ENCODE results near the gene ADRA1B. TPM values are rescaled to one million over a fixed set of nuclear protein-coding genes. Genes with fewer than 3 reads are reported as not detected.
A peak's percentile ranks its signal among the peaks of the same experiment; 100 is the strongest.

Gene ADRA1B
- total RNA-seq, 4 donors from 2014 or later, result under 0.01 to 5.2 (median 1.2) TPM; not detected in 1

DNA sequence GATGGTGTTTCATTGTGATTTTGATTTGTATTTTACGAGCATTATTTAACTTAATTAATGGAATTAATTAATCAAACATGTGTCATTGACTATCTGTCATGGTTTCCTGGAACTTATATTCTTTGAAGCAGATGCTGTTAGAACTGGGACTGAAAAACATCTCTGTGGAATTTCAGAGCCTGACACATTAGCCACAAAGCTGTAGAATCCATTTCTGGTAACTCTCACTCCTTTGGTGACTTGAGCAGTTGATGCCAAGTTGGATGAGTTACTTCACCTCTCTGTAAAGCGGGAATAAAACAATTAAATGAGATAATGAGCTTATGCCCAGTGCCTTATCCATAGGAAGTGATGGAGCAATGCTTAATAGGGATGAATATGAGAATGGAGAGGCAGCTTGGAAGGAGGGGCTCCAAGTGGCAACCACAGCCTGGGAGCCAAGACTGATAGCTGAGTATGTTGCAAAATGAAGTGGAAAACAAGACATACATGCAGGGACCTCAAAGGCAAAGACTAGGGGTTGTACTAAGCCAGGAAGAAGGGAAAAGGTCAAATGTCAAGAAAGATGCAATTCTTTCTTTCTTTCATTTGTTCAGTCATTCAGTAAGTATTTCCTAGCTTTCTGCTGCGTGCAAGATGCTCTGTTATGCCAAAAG is 23.1 kb upstream of the ADRA1B start:
- peak overlapping the region in 1 of 2 donors; percentile 61 for H3K27ac ChIP-seq
- TF ChIP-seq, protein P1, sequence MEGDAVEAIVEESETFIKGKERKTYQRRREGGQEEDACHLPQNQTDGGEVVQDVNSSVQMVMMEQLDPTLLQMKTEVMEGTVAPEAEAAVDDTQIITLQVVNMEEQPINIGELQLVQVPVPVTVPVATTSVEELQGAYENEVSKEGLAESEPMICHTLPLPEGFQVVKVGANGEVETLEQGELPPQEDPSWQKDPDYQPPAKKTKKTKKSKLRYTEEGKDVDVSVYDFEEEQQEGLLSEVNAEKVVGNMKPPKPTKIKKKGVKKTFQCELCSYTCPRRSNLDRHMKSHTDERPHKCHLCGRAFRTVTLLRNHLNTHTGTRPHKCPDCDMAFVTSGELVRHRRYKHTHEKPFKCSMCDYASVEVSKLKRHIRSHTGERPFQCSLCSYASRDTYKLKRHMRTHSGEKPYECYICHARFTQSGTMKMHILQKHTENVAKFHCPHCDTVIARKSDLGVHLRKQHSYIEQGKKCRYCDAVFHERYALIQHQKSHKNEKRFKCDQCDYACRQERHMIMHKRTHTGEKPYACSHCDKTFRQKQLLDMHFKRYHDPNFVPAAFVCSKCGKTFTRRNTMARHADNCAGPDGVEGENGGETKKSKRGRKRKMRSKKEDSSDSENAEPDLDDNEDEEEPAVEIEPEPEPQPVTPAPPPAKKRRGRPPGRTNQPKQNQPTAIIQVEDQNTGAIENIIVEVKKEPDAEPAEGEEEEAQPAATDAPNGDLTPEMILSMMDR (IDR thresholded peaks at IDR 0.05), result no peak
- TF ChIP-seq POLR2A (IDR thresholded peaks at IDR 0.05), result no peak
- no peak overlapping the region for H3K4me3 ChIP-seq
- intact Hi-C loops (cut with DNase I; ENCODE audit: low total_unique reads), result no loop called here
- H3K27me3 ChIP-seq, result no peaks in the 10 kb centered on the region
- H3K9me3 ChIP-seq, result no peaks in the 10 kb centered on the region
- no peaks in the 10 kb centered on the region for H3K4me1 ChIP-seq
- H3K36me3 ChIP-seq, result no peaks in the 10 kb centered on the region
- DNase-seq, result no peak

DNA sequence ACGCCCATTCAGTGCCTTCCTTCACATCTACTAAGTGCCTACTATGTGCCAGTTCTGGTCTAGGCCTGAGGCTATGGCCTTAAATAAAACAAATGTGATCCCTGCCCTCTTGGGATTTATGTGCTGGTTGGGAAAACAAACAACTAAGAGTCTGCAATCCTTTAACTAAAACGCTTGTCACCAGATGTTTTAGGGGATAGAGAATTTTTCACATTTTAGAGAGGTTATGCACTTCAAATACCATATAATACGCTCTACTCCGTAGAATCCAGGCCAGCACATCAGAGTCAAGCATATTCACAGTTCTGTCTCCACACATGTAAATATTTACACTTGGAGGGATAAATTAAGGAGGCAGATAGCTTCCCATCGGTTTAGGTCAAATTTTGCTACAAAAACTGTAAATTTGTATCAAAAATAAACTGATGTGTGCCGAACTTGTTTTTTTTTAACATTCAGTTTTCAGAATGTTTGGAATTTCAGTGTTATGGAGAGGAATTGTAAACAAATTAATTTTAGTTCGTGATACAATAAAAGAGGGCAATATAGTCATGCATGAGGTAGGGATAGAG is 22.0 kb upstream of the ADRA1B start:
- H3K4me1 ChIP-seq, result no peaks in the 10 kb centered on the region
- H3K36me3 ChIP-seq, result no peaks in the 10 kb centered on the region
- TF ChIP-seq, protein P1 (IDR thresholded peaks at IDR 0.05), result no peak
- no peak for TF ChIP-seq POLR2A (IDR thresholded peaks at IDR 0.05)
- no peak overlapping the region for H3K4me3 ChIP-seq
- H3K9me3 ChIP-seq, result no peaks in the 10 kb centered on the region
- peak overlapping the region; percentile 25 to 61 for H3K27ac ChIP-seq
- intact Hi-C loops (cut with DNase I; ENCODE audit: low total_unique reads), result no loop called here
- H3K27me3 ChIP-seq, result no peaks in the 10 kb centered on the region
- no peak for DNase-seq

DNA sequence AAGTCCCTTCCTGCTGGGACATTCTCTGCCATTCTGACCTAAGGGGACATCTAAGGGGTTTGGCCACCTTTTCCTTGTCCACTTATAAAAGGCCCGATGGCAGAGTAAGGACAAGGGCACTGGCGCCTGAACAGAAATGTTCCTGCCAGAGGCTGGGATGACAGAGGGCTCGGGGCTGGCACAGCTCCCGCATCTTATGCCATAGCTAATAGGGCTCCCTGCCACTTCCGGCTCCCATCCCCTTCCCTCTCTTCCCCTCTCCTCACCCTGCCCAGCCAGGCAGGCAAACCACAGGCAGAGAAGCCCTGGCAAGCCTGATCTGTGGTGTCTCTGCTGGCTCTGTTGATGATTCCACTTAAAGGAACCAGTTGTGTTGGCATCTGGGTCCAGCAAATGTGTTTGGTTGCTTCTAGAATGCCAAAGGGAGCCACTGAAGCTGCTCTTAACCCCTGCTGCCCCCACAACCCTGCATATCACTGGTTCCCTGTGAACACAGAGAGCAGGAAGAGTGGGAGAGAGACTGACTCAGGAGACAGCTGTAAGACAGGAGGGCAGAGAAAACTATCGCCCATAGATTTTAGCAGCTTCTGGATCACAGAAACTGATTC is 18.4 kb upstream of the ADRA1B start:
- no peaks in the 10 kb centered on the region for H3K4me1 ChIP-seq
- no peaks in the 10 kb centered on the region for H3K27me3 ChIP-seq
- H3K36me3 ChIP-seq, result no peaks in the 10 kb centered on the region
- TF ChIP-seq, protein P1 (IDR thresholded peaks at IDR 0.05), result no peak
- no peak for TF ChIP-seq POLR2A (IDR thresholded peaks at IDR 0.05)
- intact Hi-C loops (cut with DNase I; ENCODE audit: low total_unique reads), result no loop called here
- H3K27ac ChIP-seq, result no peak overlapping the region
- H3K9me3 ChIP-seq, result no peaks in the 10 kb centered on the region
- no peak overlapping the region for H3K4me3 ChIP-seq
- no peak for DNase-seq

DNA sequence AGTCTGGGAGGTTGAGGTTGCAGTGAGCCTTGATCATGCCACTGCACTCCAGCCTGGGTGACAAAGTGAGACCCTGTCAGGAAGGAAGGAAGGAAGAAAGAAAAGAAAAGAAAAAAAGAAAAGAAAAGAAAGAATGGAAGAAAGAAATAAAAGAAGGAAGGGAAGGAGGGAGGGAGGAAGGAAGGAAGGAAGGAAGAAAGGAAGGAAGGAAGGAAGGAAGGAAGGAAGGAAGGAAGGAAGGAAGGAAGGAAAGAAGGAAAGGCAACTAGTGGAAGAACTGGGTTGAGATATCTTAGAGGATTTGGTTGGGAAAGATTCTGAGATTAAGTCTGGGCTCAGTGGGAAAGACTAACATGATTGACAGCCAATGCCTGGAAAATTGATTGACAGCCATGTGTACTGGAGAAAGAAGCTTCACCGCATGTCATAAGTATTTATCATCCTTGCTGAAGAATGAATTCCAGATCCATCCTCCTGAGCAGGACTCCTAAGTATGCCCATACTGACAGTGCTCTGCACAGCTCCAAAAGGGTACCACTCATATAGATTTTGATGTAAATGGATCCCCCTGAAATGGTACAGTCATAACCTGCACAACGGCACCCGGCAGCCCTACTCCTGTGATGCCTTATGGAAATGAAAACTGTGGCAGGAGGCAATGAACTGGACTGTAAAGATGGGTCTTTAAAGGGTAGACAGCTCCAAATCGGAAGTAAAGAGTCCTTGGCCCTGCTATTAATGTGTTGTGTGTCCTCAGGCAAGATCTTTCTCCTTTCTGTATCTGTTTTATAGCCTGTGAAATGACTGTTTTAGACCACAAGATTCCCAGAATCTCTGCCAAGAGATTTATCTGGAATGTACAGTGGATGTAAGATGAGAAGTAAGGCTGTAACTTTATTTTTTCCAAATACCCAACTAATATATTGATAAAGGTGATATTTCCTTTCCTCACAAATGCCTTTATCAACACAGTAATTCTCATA is 16.9 kb upstream of the ADRA1B start:
- H3K36me3 ChIP-seq, result no peaks in the 10 kb centered on the region
- H3K27ac ChIP-seq, result no peak overlapping the region
- no peaks in the 10 kb centered on the region for H3K27me3 ChIP-seq
- no peaks in the 10 kb centered on the region for H3K4me1 ChIP-seq
- no peaks in the 10 kb centered on the region for H3K9me3 ChIP-seq
- intact Hi-C loops (cut with DNase I; ENCODE audit: low total_unique reads), result no loop called here
- no peak overlapping the region for H3K4me3 ChIP-seq
- no peak for DNase-seq
- no peak for TF ChIP-seq POLR2A (IDR thresholded peaks at IDR 0.05)
- TF ChIP-seq, protein P1 (IDR thresholded peaks at IDR 0.05), result no peak
